Activated naive CD4-positive, alpha-beta T cell treated with anti-CD3 and anti-CD28 coated beads, Interleukin-2, amount 10 ng/mL, durations not matched to agents 7 days and 5 days (primary cell): Measurements from ENCODE around the gene SNX24.

ENCODE experiments used
- CTCF ChIA-PET: fragments of 350-600 bp; sonication (Branson Sonifier 250); formaldehyde crosslinking; loops from one replicate; lab custom pipeline; 2021; ENCODE audit warnings: antibody characterized with exemption; lab: Charles Lee
- DNase-seq: peaks from one replicate; pipeline ENCODE4 v3.0.0-alpha.2; 2020
- H3K27ac Mint-ChIP-seq: one replicate; pipeline ENCODE4 v1.8.0; 2021; ENCODE audit warnings: mild to moderate bottlenecking, moderate library complexity, mixed read lengths
- H3K27me3 Mint-ChIP-seq: one replicate; pipeline ENCODE4 v1.8.0; 2021; ENCODE audit warnings: mild to moderate bottlenecking, mixed read lengths
- H3K36me3 Mint-ChIP-seq: one replicate; pipeline ENCODE4 v1.8.0; 2021; ENCODE audit warnings: mixed read lengths
- H3K4me1 Mint-ChIP-seq: one replicate; pipeline ENCODE4 v1.8.0; 2021; ENCODE audit warnings: mixed read lengths
- H3K4me3 Mint-ChIP-seq: one replicate; pipeline ENCODE4 v1.8.0; 2021; ENCODE audit warnings: mild to moderate bottlenecking, moderate library complexity, mixed read lengths
- H3K9me3 Mint-ChIP-seq: one replicate; pipeline ENCODE4 v1.8.0; 2021; ENCODE audit warnings: mixed read lengths

The SNX24 gene

GRCh38 chr5:122845229-122846050 is at the start of gene SNX24:
Gene SNX24 (plus strand): TSS chr5:122845613. CDS start chr5:122845634, 21 bp downstream.
- peak; percentile 80 for DNase-seq

GRCh38 chr5:122805481-122805880 is 39.9 kb upstream of the SNX24 start:
- CTCF ChIA-PET = no interaction called here

More at GRCh38 chr5:122845229-122846050, at the start of gene SNX24:
- H3K4me3 Mint-ChIP-seq = peak within 1 kb of the TSS; percentile 83
- H3K4me1 Mint-ChIP-seq = peaks cover 23% of the 10 kb centered on the region
- no peaks in the 10 kb centered on the region for H3K36me3 Mint-ChIP-seq
- H3K9me3 Mint-ChIP-seq = no peaks in the 10 kb centered on the region
- H3K27ac Mint-ChIP-seq = peak within 1 kb of the TSS; percentile 19
- CTCF ChIA-PET = interaction anchor here (0.8 to 1.0 kb wide), 3 partner anchors 69 to 143 kb away, joined by 3 read pairs; no protein-coding TSS in a partner anchor
- H3K27me3 Mint-ChIP-seq = peaks cover 43% of the 10 kb centered on the region

GRCh38 chr5:122810405-122810804 is 35.0 kb upstream of the SNX24 start:
- Mint-ChIP-seq H3K9me3 (no peaks in the 10 kb centered on the region), H3K27me3 (no peaks in the 10 kb centered on the region), H3K27ac (no peak overlapping the region), H3K36me3 (peaks cover 24% of the 10 kb centered on the region), H3K4me1 (no peaks in the 10 kb centered on the region), H3K4me3 (no peak overlapping the region)
- CTCF ChIA-PET = no interaction called here
- DNase-seq = no peak

More at GRCh38 chr5:122805481-122805880, 39.9 kb upstream of the SNX24 start:
- Mint-ChIP-seq H3K27ac (no peak overlapping the region), H3K9me3 (no peaks in the 10 kb centered on the region), H3K4me3 (no peak overlapping the region), H3K27me3 (no peaks in the 10 kb centered on the region), H3K36me3 (peaks cover 35% of the 10 kb centered on the region), H3K4me1 (no peaks in the 10 kb centered on the region)
- no peak for DNase-seq

GRCh38 chr5:122815218-122815767 is 30.1 kb upstream of the SNX24 start:
- DNase-seq = no peak
- Mint-ChIP-seq H3K27me3 (no peaks in the 10 kb centered on the region), H3K4me1 (no peaks in the 10 kb centered on the region), H3K27ac (no peak overlapping the region), H3K4me3 (no peak overlapping the region), H3K9me3 (no peaks in the 10 kb centered on the region), H3K36me3 (peaks cover 2% of the 10 kb centered on the region)
- CTCF ChIA-PET = no interaction called here

- no peaks in the 10 kb centered on the region for H3K9me3 Mint-ChIP-seq
- H3K4me3 Mint-ChIP-seq = no peak overlapping the region
- no peaks in the 10 kb centered on the region for H3K27me3 Mint-ChIP-seq
- no peaks in the 10 kb centered on the region for H3K4me1 Mint-ChIP-seq
- no peak overlapping the region for H3K27ac Mint-ChIP-seq
- DNase-seq = no peak
- CTCF ChIA-PET = no interaction called here
- H3K36me3 Mint-ChIP-seq = peaks cover 7% of the 10 kb centered on the region
Observed at GRCh38 chr5:122816756-122817155, 28.7 kb upstream of the SNX24 start.

- Mint-ChIP-seq H3K4me1 (no peaks in the 10 kb centered on the region), H3K27me3 (no peaks in the 10 kb centered on the region), H3K36me3 (peaks cover 11% of the 10 kb centered on the region), H3K9me3 (no peaks in the 10 kb centered on the region), H3K4me3 (no peak overlapping the region), H3K27ac (no peak overlapping the region)
- CTCF ChIA-PET = no interaction called here
- no peak for DNase-seq
Observed at GRCh38 chr5:122831984-122832383, 13.4 kb upstream of the SNX24 start.

- no peak for DNase-seq
- Mint-ChIP-seq H3K4me1 (peaks cover 4% of the 10 kb centered on the region), H3K9me3 (no peaks in the 10 kb centered on the region), H3K4me3 (no peak overlapping the region), H3K36me3 (no peaks in the 10 kb centered on the region), H3K27me3 (peaks cover 11% of the 10 kb centered on the region), H3K27ac (no peak overlapping the region)
- CTCF ChIA-PET = no interaction called here
Observed at GRCh38 chr5:122835681-122836080, 9.7 kb upstream of the SNX24 start.

GRCh38 chr5:122836947-122837346 is 8.5 kb upstream of the SNX24 start:
- Mint-ChIP-seq H3K4me1 (peaks cover 4% of the 10 kb centered on the region), H3K9me3 (no peaks in the 10 kb centered on the region), H3K27me3 (peaks cover 17% of the 10 kb centered on the region), H3K36me3 (no peaks in the 10 kb centered on the region), H3K4me3 (no peak overlapping the region), H3K27ac (no peak overlapping the region)
- CTCF ChIA-PET = no interaction called here
- no peak for DNase-seq

- H3K27ac Mint-ChIP-seq = no peak overlapping the region
- CTCF ChIA-PET = no interaction called here
- H3K4me3 Mint-ChIP-seq = no peak overlapping the region
- H3K9me3 Mint-ChIP-seq = no peaks in the 10 kb centered on the region
- H3K36me3 Mint-ChIP-seq = no peaks in the 10 kb centered on the region
- peaks cover 17% of the 10 kb centered on the region for H3K4me1 Mint-ChIP-seq
- DNase-seq = no peak
- peaks cover 35% of the 10 kb centered on the region for H3K27me3 Mint-ChIP-seq
Observed at GRCh38 chr5:122839731-122840130, 5.7 kb upstream of the SNX24 start.

- Mint-ChIP-seq H3K4me1 (peaks cover 25% of the 10 kb centered on the region), H3K4me3 (no peak overlapping the region), H3K27me3 (peaks cover 51% of the 10 kb centered on the region), H3K27ac (no peak overlapping the region), H3K36me3 (no peaks in the 10 kb centered on the region), H3K9me3 (no peaks in the 10 kb centered on the region)
- no peak for DNase-seq
- CTCF ChIA-PET = no interaction called here
Observed at GRCh38 chr5:122842016-122842580, 3.3 kb upstream of the SNX24 start.

- Mint-ChIP-seq H3K27ac (peak overlapping the region; percentile 19), H3K36me3 (no peaks in the 10 kb centered on the region), H3K9me3 (no peaks in the 10 kb centered on the region), H3K4me3 (peak overlapping the region; percentile 83), H3K27me3 (peaks cover 50% of the 10 kb centered on the region), H3K4me1 (peaks cover 25% of the 10 kb centered on the region)
- CTCF ChIA-PET = interaction anchor here (0.6 to 1.0 kb wide), 3 partner anchors 68 to 234 kb away, joined by 3 read pairs; no protein-coding TSS in a partner anchor
- peak; percentile 21 for DNase-seq
Observed at GRCh38 chr5:122844136-122844909, 1.1 kb upstream of the SNX24 start.

GRCh38 chr5:122844910-122845228 is 544 bp upstream of the SNX24 start:
- Mint-ChIP-seq H3K4me3 (peak overlapping the region; percentile 83), H3K4me1 (peaks cover 25% of the 10 kb centered on the region), H3K27me3 (peaks cover 49% of the 10 kb centered on the region), H3K36me3 (no peaks in the 10 kb centered on the region), H3K27ac (peak overlapping the region; percentile 19), H3K9me3 (no peaks in the 10 kb centered on the region)
- CTCF ChIA-PET = interaction anchor here (0.8 to 1.0 kb wide), 3 partner anchors 68 to 143 kb away, joined by 3 read pairs; no protein-coding TSS in a partner anchor
- no peak for DNase-seq

- Mint-ChIP-seq H3K27me3 (peaks cover 43% of the 10 kb centered on the region), H3K4me1 (peaks cover 21% of the 10 kb centered on the region), H3K36me3 (no peaks in the 10 kb centered on the region), H3K27ac (peak overlapping the region; percentile 15), H3K4me3 (peak overlapping the region; percentile 65), H3K9me3 (no peaks in the 10 kb centered on the region)
- CTCF ChIA-PET = no interaction called here
- DNase-seq = no peak
Observed at GRCh38 chr5:122846051-122846550, 688 bp downstream of the SNX24 start.

- Mint-ChIP-seq H3K27ac (no peak overlapping the region), H3K9me3 (no peaks in the 10 kb centered on the region), H3K36me3 (no peaks in the 10 kb centered on the region), H3K27me3 (peaks cover 31% of the 10 kb centered on the region), H3K4me1 (peaks cover 21% of the 10 kb centered on the region), H3K4me3 (no peak overlapping the region)
- no peak for DNase-seq
- CTCF ChIA-PET = no interaction called here
Observed at GRCh38 chr5:122847687-122848081, 2.3 kb downstream of the SNX24 start.
